GM23338 (cell line): ENCODE results near the gene CACNG8.

Experiments used
- CTCF ChIP-seq, 2 experiments: fragments of 200-600 bp in 1 of 2; sonication (generic) in 1 of 2; conservative IDR thresholded peaks; 2 replicates each; pipeline versions ENCODE4 v1.5.1 to v1.6.1; 2016 to 2017; ENCODE audit warnings: antibody characterized with exemption in 2 of 2, low read depth in 2 of 2, mild to moderate bottlenecking in 2 of 2, moderate library complexity in 1 of 2
- EZH2phosphoT487 ChIP-seq: fragments of 200-600 bp; sonication (generic); IDR thresholded peaks from one replicate; pipeline ENCODE4 v1.8.1; 2018; ENCODE audit warnings: antibody characterized with exemption; ENCODE audit not compliant: unreplicated experiment
- POLR2AphosphoS5 ChIP-seq: IDR thresholded peaks from 2 replicates; pipeline ENCODE4 v1.6.1; 2016; ENCODE audit warnings: antibody characterized with exemption, low read depth
- ZNF331 ChIP-seq: fragments of 250-450 bp; sonication (Bioruptor Pico); IDR thresholded peaks from 2 replicates; pipeline ENCODE4 v1.5.0; 2020; ENCODE audit warnings: low read depth, mild to moderate bottlenecking, moderate library complexity

- TF ChIP-seq POLR2AphosphoS5 (no peak), EZH2phosphoT487 (no peak), CTCF (conservative IDR thresholded peaks at IDR 0.05; ENCODE audit: low read depth in 2 of 2) (no peak), ZNF331 (CRISPR knock-in tag) (no peak)
Observed at GRCh38 chr19:53993448-53993847, 30.7 kb downstream of the CACNG8 start.
